HUES64 (cell line): ENCODE measurements around the gene BCR.
"Not testable (repeated sequence)": the region's sequence is repeated elsewhere in the genome, so short reads cannot be mapped to it uniquely, and the experiment has no call there.

Source experiments
- H3K27ac ChIP-seq: 2 replicates; pipeline ENCODE4 v1.7.0; 2013; ENCODE audit warnings: low read depth, low read length, inconsistent platforms
- H3K27me3 ChIP-seq: 2 replicates; pipeline ENCODE4 v1.6.1; 2013; ENCODE audit warnings: mild to moderate bottlenecking, low read length; ENCODE audit not compliant: insufficient read depth
- H3K36me3 ChIP-seq: 2 replicates; pipeline ENCODE4 v1.6.1; 2013; ENCODE audit warnings: mild to moderate bottlenecking, low read length; ENCODE audit not compliant: insufficient read depth
- H3K4me1 ChIP-seq: 2 replicates; pipeline ENCODE4 v1.6.1; 2013; ENCODE audit warnings: mild to moderate bottlenecking, low read length, moderate library complexity; ENCODE audit not compliant: insufficient read depth
- H3K4me3 ChIP-seq: 2 replicates; pipeline ENCODE4 v1.5.1; 2013; ENCODE audit warnings: mild to moderate bottlenecking, low read length, moderate library complexity
- H3K9ac ChIP-seq: 2 replicates; pipeline ENCODE4 v1.6.1; 2013; ENCODE audit warnings: mild to moderate bottlenecking, low read depth, low read length
- H3K9me3 ChIP-seq: 2 replicates; pipeline ENCODE4 v1.6.1; 2013; ENCODE audit warnings: low read depth, low read length; ENCODE audit not compliant: insufficient read depth
- WGBS: fragments of 150-250, 120-280 bp; methylation state at CpG from one replicate; pipeline ENCODE4 v1.1.7; 2013; ENCODE audit warnings: missing lambda C conversion rate; 5-methylcytosine and 5-hydroxymethylcytosine counted together

Gene BCR

GRCh38 chr22:23292453-23293350, 112.4 kb downstream of the BCR start:
- peaks cover 94% of the 10 kb centered on the region for H3K36me3 ChIP-seq
- no peaks in the 10 kb centered on the region for H3K9me3 ChIP-seq
- H3K27me3 ChIP-seq = no peaks in the 10 kb centered on the region
- WGBS = 96% methylated on average over 17 of the region's 17 CpGs
- H3K4me1 ChIP-seq = no peaks in the 10 kb centered on the region
- H3K9ac ChIP-seq = no peak overlapping the region
- H3K4me3 ChIP-seq = no peak overlapping the region
- H3K27ac ChIP-seq = no peak overlapping the region

GRCh38 chr22:23293720-23294119, 113.4 kb downstream of the BCR start:
- Histone ChIP-seq H3K4me3 (no peak overlapping the region), H3K9ac (no peak overlapping the region), H3K9me3 (no peaks in the 10 kb centered on the region), H3K27me3 (no peaks in the 10 kb centered on the region), H3K4me1 (no peaks in the 10 kb centered on the region), H3K36me3 (peaks cover 94% of the 10 kb centered on the region), H3K27ac (no peak overlapping the region)
- 93% methylated on average over 14 of the region's 14 CpGs for WGBS

GRCh38 chr22:23294221-23294620, 113.9 kb downstream of the BCR start:
- 98% methylated on average over 11 of the region's 11 CpGs for WGBS
- Histone ChIP-seq H3K9me3 (no peaks in the 10 kb centered on the region), H3K36me3 (peaks cover 91% of the 10 kb centered on the region), H3K9ac (no peak overlapping the region), H3K4me1 (no peaks in the 10 kb centered on the region), H3K27ac (no peak overlapping the region), H3K27me3 (no peaks in the 10 kb centered on the region), H3K4me3 (no peak overlapping the region)

- H3K4me1 ChIP-seq = no peaks in the 10 kb centered on the region
- H3K9me3 ChIP-seq = no peaks in the 10 kb centered on the region
- no peak overlapping the region for H3K27ac ChIP-seq
- no peaks in the 10 kb centered on the region for H3K27me3 ChIP-seq
- H3K36me3 ChIP-seq = peaks cover 68% of the 10 kb centered on the region
- WGBS = 97% methylated on average over 6 of the region's 6 CpGs
- no peak overlapping the region for H3K4me3 ChIP-seq
- H3K9ac ChIP-seq = no peak overlapping the region
These were observed 120.2 kb downstream of the BCR start for GRCh38 chr22:23300476-23300875.

GRCh38 chr22:23301591-23301990, 121.3 kb downstream of the BCR start:
- H3K27me3 ChIP-seq = no peaks in the 10 kb centered on the region
- no peak overlapping the region for H3K27ac ChIP-seq
- peaks cover 61% of the 10 kb centered on the region for H3K36me3 ChIP-seq
- no peak overlapping the region for H3K4me3 ChIP-seq
- H3K9ac ChIP-seq = no peak overlapping the region
- H3K9me3 ChIP-seq = no peaks in the 10 kb centered on the region
- WGBS = 94% methylated on average over 7 of the region's 7 CpGs
- H3K4me1 ChIP-seq = no peaks in the 10 kb centered on the region

GRCh38 chr22:23302171-23303002, 122.1 kb downstream of the BCR start:
- 90% methylated on average over 21 of the region's 21 CpGs for WGBS

GRCh38 chr22:23305321-23305910, 125.1 kb downstream of the BCR start:
- H3K4me1 ChIP-seq = no peaks in the 10 kb centered on the region
- H3K36me3 ChIP-seq = peaks cover 31% of the 10 kb centered on the region
- H3K27me3 ChIP-seq = no peaks in the 10 kb centered on the region
- H3K9ac ChIP-seq = no peak overlapping the region
- H3K4me3 ChIP-seq = no peak overlapping the region
- 90% methylated on average over 9 of the region's 9 CpGs for WGBS
- no peak overlapping the region for H3K27ac ChIP-seq
- no peaks in the 10 kb centered on the region for H3K9me3 ChIP-seq

More at GRCh38 chr22:23302171-23303002, 122.1 kb downstream of the BCR start:
- Histone ChIP-seq H3K27me3 (no peaks in the 10 kb centered on the region), H3K4me3 (no peak overlapping the region), H3K27ac (no peak overlapping the region), H3K36me3 (peaks cover 54% of the 10 kb centered on the region), H3K9ac (no peak overlapping the region), H3K4me1 (no peaks in the 10 kb centered on the region), H3K9me3 (no peaks in the 10 kb centered on the region)

GRCh38 chr22:23305922-23306374, 125.6 kb downstream of the BCR start:
- Histone ChIP-seq H3K27me3 (no peaks in the 10 kb centered on the region), H3K9ac (no peak overlapping the region), H3K4me1 (no peaks in the 10 kb centered on the region), H3K4me3 (no peak overlapping the region), H3K27ac (no peak overlapping the region), H3K9me3 (no peaks in the 10 kb centered on the region), H3K36me3 (peaks cover 26% of the 10 kb centered on the region)
- 95% methylated on average over 11 of the region's 11 CpGs for WGBS

- no peaks in the 10 kb centered on the region for H3K9me3 ChIP-seq
- no peaks in the 10 kb centered on the region for H3K4me1 ChIP-seq
- no peak overlapping the region for H3K27ac ChIP-seq
- H3K27me3 ChIP-seq = no peaks in the 10 kb centered on the region
- no peak overlapping the region for H3K4me3 ChIP-seq
- H3K9ac ChIP-seq = no peak overlapping the region
- WGBS = 96% methylated on average over 11 of the region's 11 CpGs
- peaks cover 22% of the 10 kb centered on the region for H3K36me3 ChIP-seq
These were observed 126.2 kb downstream of the BCR start for GRCh38 chr22:23306438-23306921.

- no peak overlapping the region for H3K27ac ChIP-seq
- H3K9ac ChIP-seq = no peak overlapping the region
- H3K4me3 ChIP-seq = no peak overlapping the region
- peaks cover 25% of the 10 kb centered on the region for H3K36me3 ChIP-seq
- H3K9me3 ChIP-seq = no peaks in the 10 kb centered on the region
- WGBS = over 99% methylated on average over 3 of the region's 3 CpGs
- H3K4me1 ChIP-seq = no peaks in the 10 kb centered on the region
- H3K27me3 ChIP-seq = no peaks in the 10 kb centered on the region
These were observed 126.6 kb downstream of the BCR start for GRCh38 chr22:23306926-23307325.

GRCh38 chr22:23307511-23307910, 127.2 kb downstream of the BCR start:
- H3K4me1 ChIP-seq, H3K4me3 ChIP-seq, H3K27me3 ChIP-seq, H3K27ac ChIP-seq, H3K9me3 ChIP-seq, H3K9ac ChIP-seq: not testable (repeated sequence)
- peaks cover 23% of the 10 kb centered on the region for H3K36me3 ChIP-seq
- WGBS = 95% methylated on average over 9 of the region's 10 CpGs
